Motor neuron (in vitro differentiated cells): ENCODE data around the gene DIAPH3. TPM values are rescaled to one million over a fixed set of nuclear protein-coding genes. Genes with fewer than 3 reads are reported as not detected.

ENCODE experiments used
- ATAC-seq, 8 experiments: fragments of 200-7000 bp; cut with Tn5 transposase; replicated peaks in 6 of 8; 2 replicates each; pipeline ENCODE4 v1.8.0; 2021; ENCODE audit warnings: mild to moderate bottlenecking in 8 of 8, moderate library complexity in 8 of 8
- H3K27ac ChIP-seq, 2 donors: fragments of 250-450 bp; sonication (Bioruptor Pico); 2 replicates each; pipeline ENCODE4 v1.9.0; 2021; ENCODE audit warnings: antibody characterized with exemption in 2 of 2, mild to moderate bottlenecking in 2 of 2, moderate library complexity in 1 of 2
- H3K4me1 ChIP-seq, 2 donors: fragments of 250-450 bp; sonication (Bioruptor Pico); replicated peaks in 1 of 2; 2 replicates each; pipeline ENCODE4 v1.6.1; 2021; ENCODE audit warnings: antibody characterized with exemption in 2 of 2, mild to moderate bottlenecking in 2 of 2, moderate library complexity in 1 of 2
- H3K4me3 ChIP-seq, 5 donors: fragments of 250-450 bp; sonication (Bioruptor Pico); 2 replicates each; pipeline ENCODE4 v1.9.0; 2021; ENCODE audit warnings: antibody characterized with exemption in 5 of 5, mild to moderate bottlenecking in 5 of 5, moderate library complexity in 4 of 5
- WGBS, 10 experiments: fragments of 450-650 bp; shearing (Covaris generic); methylation state at CpG; one replicate each; pipeline ENCODE4 v1.0.0; 2022; 5-methylcytosine and 5-hydroxymethylcytosine counted together
- in situ Hi-C, 9 experiments: fragments of 400-800 bp; cut with MboI; loops; one replicate each; pipeline ENCODE4 v1.15.0; 2021; ENCODE audit warnings: low sequenced_read_pairs in 9 of 9, low pct_unique_long_range_greater_than_20kb in 2 of 9; ENCODE audit not compliant: unreplicated experiment in 9 of 9
- total RNA-seq, 8 experiments: library from RNA; unstranded; fragments of 300-600 nt; gene quantifications; 2 replicates each; pipeline versions ENCODE4 v1.2.3 to v1.2.4, GENCODE V29; 2022

DIAPH3 gene
- total RNA-seq, 8 experiments from 2014 or later: 0.25 to 11.2 (median 3.4) TPM

- no peak for ATAC-seq
- Histone ChIP-seq H3K4me1 (no peaks in the 10 kb centered on the region), H3K27ac (no peak overlapping the region), H3K4me3 (no peak overlapping the region)
- in situ Hi-C loops: no loop called here
Measured at GRCh38 chr13:59948686-59949085, 215.0 kb downstream of the DIAPH3 start.

- peak; percentile 35 to 93 (median 71) for ATAC-seq
- Histone ChIP-seq H3K4me3 (no peak overlapping the region), H3K4me1 (no peaks in the 10 kb centered on the region), H3K27ac (no peak overlapping the region)
- in situ Hi-C loops: no loop called here
- 17 to 100% (median 78%) methylated on average over 1 to 4 of the region's 4 CpGs; no CpG with 5 or more reads in 1 of the 10 experiments for WGBS, 10 experiments
Measured at GRCh38 chr13:59946944-59947343, 216.8 kb downstream of the DIAPH3 start.

GRCh38 chr13:59931621-59932020 is 232.1 kb downstream of the DIAPH3 start:
- Histone ChIP-seq H3K4me3 (no peak overlapping the region), H3K27ac (no peak overlapping the region), H3K4me1 (no peaks in the 10 kb centered on the region)
- 80 to 100% (median 88%) methylated on average over 1 of the region's 1 CpG; no CpG with 5 or more reads in 3 of the 10 experiments for whole genome bisulfite sequencing, 10 experiments
- no peak for ATAC-seq
- in situ Hi-C loops: no loop called here

DNA sequence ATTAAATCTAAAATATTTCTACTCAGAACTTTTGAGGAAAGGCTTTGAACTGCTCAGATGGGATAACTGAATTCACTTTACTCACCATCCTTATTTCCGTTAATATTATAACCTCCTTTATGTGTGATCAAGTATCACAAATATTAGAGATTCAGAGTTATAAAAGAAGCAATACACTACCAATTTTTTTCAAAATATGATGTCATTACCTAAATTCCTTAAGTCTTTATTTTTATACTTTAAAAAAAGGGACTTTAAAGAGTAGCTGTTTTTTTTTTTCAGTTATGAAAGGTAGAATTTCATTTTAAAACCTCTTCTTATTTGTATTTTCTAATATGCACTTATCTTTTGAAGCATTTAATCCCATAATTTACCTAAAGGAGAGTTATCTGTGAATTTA is 239.5 kb downstream of the DIAPH3 start:
- in situ Hi-C loops: loop anchor here in 2 of 9 experiments (25.0 kb wide), 2 partner anchors 237 to 537 kb away; no protein-coding TSS in a partner anchor
- ATAC-seq: no peak
- 91 to 100% (median 100%) methylated on average over 1 of the region's 1 CpG; no CpG with 5 or more reads in 1 of the 10 experiments for WGBS, 10 experiments
- Histone ChIP-seq H3K27ac (no peak overlapping the region), H3K4me1 (no peaks in the 10 kb centered on the region), H3K4me3 (no peak overlapping the region)

GRCh38 chr13:59915252-59915651 is 248.5 kb downstream of the DIAPH3 start:
- in situ Hi-C loops: loop anchor here in 2 of 9 experiments (25.0 kb wide), 2 partner anchors 228 to 528 kb away; no protein-coding TSS in a partner anchor
- 63 to 100% (median 93%) methylated on average over 2 to 3 of the region's 3 CpGs for WGBS, 10 experiments
- H3K4me3 ChIP-seq: no peak overlapping the region
- H3K27ac ChIP-seq: no peak overlapping the region
- H3K4me1 ChIP-seq: no peaks in the 10 kb centered on the region
- no peak for ATAC-seq

- H3K4me1 ChIP-seq: no peaks in the 10 kb centered on the region
- WGBS, 10 experiments: 79 to 100% (median 98%) methylated on average over 1 to 2 of the region's 2 CpGs
- in situ Hi-C loops: loop anchor here in 2 of 9 experiments (25.0 kb wide), 2 partner anchors 227 to 527 kb away; no protein-coding TSS in a partner anchor
- no peak overlapping the region for H3K4me3 ChIP-seq
- ATAC-seq: no peak
- no peak overlapping the region for H3K27ac ChIP-seq
Measured at GRCh38 chr13:59914556-59914955, 249.2 kb downstream of the DIAPH3 start.

DNA sequence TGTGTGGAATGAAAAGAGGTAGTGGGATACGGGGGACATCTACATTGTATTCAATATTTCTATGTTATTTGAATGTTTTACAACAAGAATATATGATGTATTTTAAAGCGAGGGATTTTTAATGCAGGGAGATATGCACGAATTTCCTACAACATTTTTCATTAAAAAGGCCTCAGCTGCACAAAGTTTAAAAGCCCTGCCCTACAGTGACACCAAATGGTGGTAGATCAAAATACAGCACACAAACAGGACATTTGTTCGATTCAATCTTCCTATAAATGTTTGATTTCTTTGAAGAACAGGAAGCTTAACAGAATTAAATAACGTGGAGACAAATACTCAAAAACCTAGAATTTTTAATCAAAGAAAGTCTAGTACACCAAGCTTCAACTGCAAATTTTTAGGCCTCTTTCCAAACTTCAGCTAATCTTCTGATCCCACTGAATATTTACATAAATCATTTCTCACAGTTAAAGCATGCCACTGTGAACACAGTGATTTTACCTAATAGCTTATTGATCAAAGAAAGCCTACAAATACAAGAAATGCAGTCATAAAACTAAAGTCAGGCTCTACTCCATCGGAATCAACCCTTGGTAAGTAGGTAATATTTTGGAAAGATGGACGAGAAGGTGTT is 257.2 kb downstream of the DIAPH3 start:
- ATAC-seq: peak in 3 of 8 experiments; percentile 46 to 69 (median 61)
- 0 to 70% (median 39%) methylated on average over 1 to 7 of the region's 7 CpGs for whole genome bisulfite sequencing, 10 experiments
- in situ Hi-C loops: loop anchor here in 3 of 9 experiments (10.0 to 25.0 kb wide), 3 partner anchors 219 to 519 kb away; no protein-coding TSS in a partner anchor
- no peak overlapping the region for H3K27ac ChIP-seq
- no peak overlapping the region for H3K4me3 ChIP-seq
- H3K4me1 ChIP-seq: no peaks in the 10 kb centered on the region

DNA sequence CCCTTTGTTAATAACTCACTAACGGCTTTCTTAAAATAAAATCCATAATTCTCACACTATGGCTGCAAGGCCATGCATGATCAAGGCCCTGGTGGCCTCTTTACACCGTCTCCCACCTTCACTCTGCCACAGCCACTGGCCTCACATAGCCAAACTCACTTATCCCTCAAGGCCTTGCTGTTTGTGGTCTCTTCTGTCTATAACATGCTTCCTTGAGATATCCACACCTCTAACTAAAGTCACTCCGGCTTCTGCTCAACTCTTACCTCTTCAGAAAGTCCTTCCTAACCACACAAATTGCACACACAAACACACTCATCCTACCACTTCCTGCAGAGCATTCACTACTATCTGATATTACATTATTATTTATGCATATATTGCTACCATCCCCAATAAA is 262.5 kb downstream of the DIAPH3 start:
- Histone ChIP-seq H3K27ac (no peak overlapping the region), H3K4me3 (no peak overlapping the region), H3K4me1 (no peaks in the 10 kb centered on the region)
- no peak for ATAC-seq
- 71 to 100% (median 92%) methylated on average over 1 to 3 of the region's 3 CpGs; no CpG with 5 or more reads in 3 of the 10 experiments for WGBS, 10 experiments
- in situ Hi-C loops: loop anchor here in 3 of 9 experiments (10.0 to 25.0 kb wide), 3 partner anchors 214 to 514 kb away; no protein-coding TSS in a partner anchor

DNA sequence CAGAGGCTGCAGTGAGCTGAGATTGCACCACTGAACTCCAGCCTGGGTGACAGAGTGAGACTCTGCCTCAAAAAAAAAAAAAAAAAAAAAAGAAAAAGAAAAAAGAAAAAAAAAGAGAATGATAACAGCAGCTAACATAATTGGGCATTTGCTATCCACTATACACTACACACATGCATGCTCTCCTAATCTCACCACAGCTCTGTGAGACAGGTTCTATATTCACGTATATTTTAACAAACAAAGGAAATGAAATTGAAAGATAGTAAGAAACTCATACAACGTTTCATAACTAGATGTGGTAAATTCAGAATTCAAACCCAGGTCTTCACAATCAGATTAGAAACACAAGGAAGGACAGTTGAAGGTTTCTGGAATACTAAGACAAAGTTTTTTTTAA is 265.7 kb downstream of the DIAPH3 start:
- Histone ChIP-seq H3K4me1 (no peaks in the 10 kb centered on the region), H3K27ac (no peak overlapping the region), H3K4me3 (no peak overlapping the region)
- no peak for ATAC-seq
- 60 to 100% (median 85%) methylated on average over 1 to 2 of the region's 2 CpGs for WGBS, 10 experiments
- in situ Hi-C loops: loop anchor here in 1 of 9 experiments (25.0 kb wide), 1 partner anchor 511 kb away; no protein-coding TSS in a partner anchor

GRCh38 chr13:59893266-59893665 is 270.5 kb downstream of the DIAPH3 start:
- in situ Hi-C loops: loop anchor here in 1 of 9 experiments (25.0 kb wide), 1 partner anchor 506 kb away; no protein-coding TSS in a partner anchor
- WGBS, 10 experiments: 75 to 100% (median 95%) methylated on average over 1 of the region's 1 CpG; no CpG with 5 or more reads in 2 of the 10 experiments
- no peak overlapping the region for H3K4me3 ChIP-seq
- ATAC-seq: no peak
- H3K27ac ChIP-seq: no peak overlapping the region
- H3K4me1 ChIP-seq: no peaks in the 10 kb centered on the region

- in situ Hi-C loops: loop anchor here in 1 of 9 experiments (25.0 kb wide), 1 partner anchor 504 kb away; no protein-coding TSS in a partner anchor
- no peak overlapping the region for H3K4me3 ChIP-seq
- H3K4me1 ChIP-seq: no peaks in the 10 kb centered on the region
- H3K27ac ChIP-seq: no peak overlapping the region
- ATAC-seq: no peak
Measured at GRCh38 chr13:59891053-59891452, 272.7 kb downstream of the DIAPH3 start.

DNA sequence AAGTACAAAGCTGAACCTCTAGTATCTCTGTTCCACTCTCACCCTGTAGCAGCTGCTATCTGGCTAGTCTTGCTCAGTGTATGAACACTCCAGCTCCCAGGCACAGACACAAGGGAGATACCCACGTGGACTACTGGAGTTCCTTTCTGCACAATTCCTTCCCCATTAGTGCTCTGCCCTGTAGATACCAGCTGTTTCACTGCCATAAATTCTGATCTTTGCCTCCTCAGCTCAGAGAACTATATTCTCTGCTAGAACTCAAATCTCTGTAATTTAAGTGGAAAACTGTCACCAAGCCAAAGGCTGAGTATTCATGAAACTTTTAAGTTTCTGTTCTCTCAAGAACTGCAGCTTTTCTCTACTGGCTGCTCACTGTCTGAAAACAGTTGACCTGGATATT is 273.7 kb downstream of the DIAPH3 start:
- Histone ChIP-seq H3K27ac (no peak overlapping the region), H3K4me1 (no peaks in the 10 kb centered on the region), H3K4me3 (no peak overlapping the region)
- ATAC-seq: peak in 3 of 8 experiments; percentile 33 to 55 (median 38)
- in situ Hi-C loops: loop anchor here in 1 of 9 experiments (25.0 kb wide), 1 partner anchor 503 kb away; no protein-coding TSS in a partner anchor
- 60 to 100% (median 100%) methylated on average over 1 of the region's 1 CpG; no CpG with 5 or more reads in 5 of the 10 experiments for WGBS, 10 experiments

DNA sequence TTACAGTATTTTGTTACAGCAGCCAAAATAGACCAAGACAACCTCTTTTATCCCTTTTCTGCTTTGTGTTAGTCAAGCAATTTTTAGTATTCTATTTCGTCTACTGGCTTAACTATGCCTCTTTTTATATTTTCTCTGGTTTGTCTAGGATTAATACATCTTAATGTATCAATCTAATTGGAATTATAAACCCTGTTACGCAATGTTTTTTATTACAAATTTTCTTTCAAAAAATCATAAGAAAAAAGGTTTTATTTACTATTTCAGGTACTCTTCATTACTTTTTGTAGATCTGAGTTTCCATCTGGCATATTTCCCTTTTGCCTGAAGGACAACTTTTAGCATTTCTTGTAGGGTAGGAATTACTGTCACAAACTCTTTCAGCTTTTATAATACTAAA is 275.3 kb downstream of the DIAPH3 start:
- ATAC-seq: no peak

More for the DNA sequence above, 275.3 kb downstream of the DIAPH3 start:
- 93 to 100% (median 99%) methylated on average over 1 to 2 of the region's 2 CpGs for WGBS, 10 experiments
- no peak overlapping the region for H3K27ac ChIP-seq
- H3K4me3 ChIP-seq: no peak overlapping the region
- no peaks in the 10 kb centered on the region for H3K4me1 ChIP-seq
- in situ Hi-C loops: loop anchor here in 1 of 9 experiments (25.0 kb wide), 1 partner anchor 501 kb away; no protein-coding TSS in a partner anchor
